DOHH2 (cell line): ENCODE results near the gene TM2D3.

Experiments
- H3F3A ChIP-seq: fragments of 200-600 bp; sonication (generic), shearing (Covaris generic); 2 replicates; pipeline ENCODE4 v1.6.0; 2016; ENCODE audit warnings: antibody characterized with exemption, mild to moderate bottlenecking; ENCODE audit not compliant: control insufficient read depth, insufficient read depth
- H3K27ac ChIP-seq: fragments of 200-600 bp; sonication (generic); 2 replicates; pipeline ENCODE4 v1.5.1; 2014; ENCODE audit warnings: low read depth, mild to moderate bottlenecking, low read length, moderate library complexity
- H3K27me3 ChIP-seq: fragments of 200-600 bp; sonication (generic); 2 replicates; pipeline ENCODE4 v1.6.1; 2014; ENCODE audit warnings: mild to moderate bottlenecking, low read length, mixed read lengths; ENCODE audit not compliant: control insufficient read depth
- H3K36me3 ChIP-seq: fragments of 200-600 bp; sonication (generic); 2 replicates; pipeline ENCODE4 v1.6.1; 2014; ENCODE audit warnings: mild to moderate bottlenecking, low read length, moderate library complexity, mixed read lengths; ENCODE audit not compliant: control insufficient read depth
- H3K4me1 ChIP-seq: fragments of 200-600 bp; sonication (generic); 2 replicates; pipeline ENCODE4 v1.6.1; 2014; ENCODE audit warnings: mild to moderate bottlenecking, low read length, mixed read lengths; ENCODE audit not compliant: control insufficient read depth
- H3K4me2 ChIP-seq: fragments of 200-600 bp; sonication (generic); 2 replicates; pipeline ENCODE4 v1.6.0; 2014; ENCODE audit warnings: mild to moderate bottlenecking, low read length, moderate library complexity
- H3K4me3 ChIP-seq: fragments of 200-600 bp; sonication (generic); 2 replicates; pipeline ENCODE4 v1.5.1; 2014; ENCODE audit warnings: mild to moderate bottlenecking, low read length, mixed read lengths
- H3K79me2 ChIP-seq: fragments of 200-600 bp; sonication (generic); 2 replicates; pipeline ENCODE4 v1.6.1; 2014; ENCODE audit warnings: mild to moderate bottlenecking, low read length, mixed read lengths; ENCODE audit not compliant: control insufficient read depth
- H3K9me2 ChIP-seq: fragments of 200-600 bp; sonication (generic); replicated peaks from 2 replicates; pipeline ENCODE4 v1.6.1; 2014; ENCODE audit warnings: mild to moderate bottlenecking, low read length, mixed read lengths; ENCODE audit not compliant: control insufficient read depth
- H3K9me3 ChIP-seq: fragments of 200-600 bp; sonication (generic); 2 replicates; pipeline ENCODE4 v1.6.1; 2014; ENCODE audit warnings: antibody characterized with exemption, low read length, mixed read lengths; ENCODE audit not compliant: control insufficient read depth, insufficient read depth
- H4K20me1 ChIP-seq: fragments of 200-600 bp; sonication (generic); 2 replicates; pipeline ENCODE4 v1.6.0; 2014; ENCODE audit warnings: low read depth, mild to moderate bottlenecking, antibody characterized with exemption, low read length, moderate library complexity; ENCODE audit not compliant: control insufficient read depth, insufficient read depth
- EZH2phosphoT487 ChIP-seq: fragments of 200-600 bp; sonication (generic); IDR thresholded peaks from 2 replicates; pipeline ENCODE4 v1.6.1; 2017; ENCODE audit warnings: borderline replicate concordance, mild to moderate bottlenecking, antibody characterized with exemption, low read length, moderate library complexity, mixed read lengths
- TF ChIP-seq, protein P1 (sequence below): fragments of 200-600 bp; sonication (generic); IDR thresholded peaks from one replicate; pipeline ENCODE4 v1.5.1; 2014; ENCODE audit warnings: antibody characterized with exemption, mild to moderate bottlenecking, low read depth, low read length; ENCODE audit not compliant: poor library complexity, severe bottlenecking

The TM2D3 gene

DNA sequence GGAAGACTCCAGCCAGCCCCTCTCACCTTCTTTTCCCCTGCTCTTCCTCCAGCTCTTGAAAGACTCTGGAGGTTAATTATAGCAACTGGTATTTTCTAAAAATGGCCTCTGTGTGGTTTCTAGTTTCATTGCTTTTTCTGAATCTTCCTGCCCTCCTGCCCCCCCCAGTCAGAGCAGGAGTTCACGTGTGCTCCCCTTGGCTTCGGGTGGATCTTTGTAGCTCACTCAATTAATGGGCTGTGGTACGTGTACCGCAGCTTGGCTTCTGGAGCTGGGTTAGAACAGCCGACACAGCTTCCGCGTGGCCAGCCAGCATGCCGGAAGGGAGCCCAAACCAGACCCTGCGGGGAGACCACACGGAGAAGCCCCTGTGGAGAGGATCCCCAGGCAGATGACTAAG, 31.5 kb downstream of the TM2D3 start:
- H3K79me2 ChIP-seq, result no peaks in the 10 kb centered on the region
- H3K4me1 ChIP-seq, result no peaks in the 10 kb centered on the region
- H3K9me2 ChIP-seq, result no peaks in the 10 kb centered on the region
- H3K4me3 ChIP-seq, result no peak overlapping the region
- H3K27ac ChIP-seq, result no peak overlapping the region
- H4K20me1 ChIP-seq, result no peaks in the 10 kb centered on the region
- no peaks in the 10 kb centered on the region for H3F3A ChIP-seq
- no peaks in the 10 kb centered on the region for H3K9me3 ChIP-seq
- H3K27me3 ChIP-seq, result no peaks in the 10 kb centered on the region
- TF ChIP-seq EZH2phosphoT487, result no peak
- TF ChIP-seq, protein P1, sequence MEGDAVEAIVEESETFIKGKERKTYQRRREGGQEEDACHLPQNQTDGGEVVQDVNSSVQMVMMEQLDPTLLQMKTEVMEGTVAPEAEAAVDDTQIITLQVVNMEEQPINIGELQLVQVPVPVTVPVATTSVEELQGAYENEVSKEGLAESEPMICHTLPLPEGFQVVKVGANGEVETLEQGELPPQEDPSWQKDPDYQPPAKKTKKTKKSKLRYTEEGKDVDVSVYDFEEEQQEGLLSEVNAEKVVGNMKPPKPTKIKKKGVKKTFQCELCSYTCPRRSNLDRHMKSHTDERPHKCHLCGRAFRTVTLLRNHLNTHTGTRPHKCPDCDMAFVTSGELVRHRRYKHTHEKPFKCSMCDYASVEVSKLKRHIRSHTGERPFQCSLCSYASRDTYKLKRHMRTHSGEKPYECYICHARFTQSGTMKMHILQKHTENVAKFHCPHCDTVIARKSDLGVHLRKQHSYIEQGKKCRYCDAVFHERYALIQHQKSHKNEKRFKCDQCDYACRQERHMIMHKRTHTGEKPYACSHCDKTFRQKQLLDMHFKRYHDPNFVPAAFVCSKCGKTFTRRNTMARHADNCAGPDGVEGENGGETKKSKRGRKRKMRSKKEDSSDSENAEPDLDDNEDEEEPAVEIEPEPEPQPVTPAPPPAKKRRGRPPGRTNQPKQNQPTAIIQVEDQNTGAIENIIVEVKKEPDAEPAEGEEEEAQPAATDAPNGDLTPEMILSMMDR, result no peak
- H3K4me2 ChIP-seq, result no peak overlapping the region
- no peaks in the 10 kb centered on the region for H3K36me3 ChIP-seq

DNA sequence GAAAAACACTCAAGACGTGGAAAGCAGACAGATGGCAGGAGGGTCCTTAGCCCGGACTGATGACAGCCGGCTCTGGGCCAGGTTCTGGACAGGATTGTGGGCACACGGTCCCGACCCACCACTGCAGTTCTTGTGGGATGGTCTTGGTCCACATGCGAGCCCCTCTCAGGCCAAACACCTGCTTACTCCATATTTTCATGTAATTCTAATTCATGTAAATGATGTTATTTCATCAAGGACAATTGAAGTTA, 32.6 kb downstream of the TM2D3 start:
- H3K27ac ChIP-seq, result no peak overlapping the region
- TF ChIP-seq, protein P1, result no peak
- H3K9me3 ChIP-seq, result no peaks in the 10 kb centered on the region
- no peaks in the 10 kb centered on the region for H3K9me2 ChIP-seq
- H3K36me3 ChIP-seq, result no peaks in the 10 kb centered on the region
- no peaks in the 10 kb centered on the region for H3K4me1 ChIP-seq
- no peaks in the 10 kb centered on the region for H4K20me1 ChIP-seq
- H3K27me3 ChIP-seq, result no peaks in the 10 kb centered on the region
- H3K4me3 ChIP-seq, result no peak overlapping the region
- H3K79me2 ChIP-seq, result no peaks in the 10 kb centered on the region
- H3F3A ChIP-seq, result no peaks in the 10 kb centered on the region
- H3K4me2 ChIP-seq, result no peak overlapping the region

DNA sequence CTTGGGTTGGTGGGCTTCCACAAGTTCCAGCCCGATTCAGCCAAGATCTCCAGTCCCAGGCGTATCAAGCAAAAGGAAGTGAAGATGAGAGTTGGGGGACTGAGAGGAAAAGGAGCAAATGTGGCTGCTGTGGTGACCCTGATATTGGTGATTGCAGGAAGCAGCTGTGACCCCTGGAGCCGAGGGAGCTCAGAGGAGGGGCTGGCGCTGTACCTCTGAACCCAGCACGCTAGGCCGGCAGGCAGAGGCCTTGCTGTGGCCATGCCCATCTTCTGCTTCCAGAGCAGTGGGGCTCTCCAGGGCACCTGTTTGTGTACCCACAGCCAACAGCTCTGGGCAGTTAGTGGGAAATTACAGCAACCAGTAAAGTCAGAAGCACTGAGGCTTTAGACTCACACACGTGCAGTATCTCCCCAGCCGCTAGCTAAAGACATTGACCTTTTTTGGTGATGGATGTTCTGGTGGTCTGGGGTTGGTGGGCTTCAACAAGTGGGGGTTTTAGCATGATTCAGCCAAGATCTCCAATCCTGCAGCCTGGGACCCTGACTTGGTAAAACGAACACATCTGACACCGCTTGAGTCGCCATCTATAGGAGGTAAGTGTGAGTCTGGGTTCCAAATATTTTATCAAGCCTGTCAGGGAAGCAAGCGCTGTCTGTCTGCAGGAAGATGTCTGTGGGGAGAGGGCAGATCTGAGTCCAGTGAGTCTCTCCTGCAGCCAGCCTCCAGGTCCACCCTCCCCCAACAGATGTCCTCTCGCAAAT, 33.1 kb downstream of the TM2D3 start:
- no peak for TF ChIP-seq EZH2phosphoT487
- TF ChIP-seq, protein P1, result no peak
- no peaks in the 10 kb centered on the region for H3K9me3 ChIP-seq
- H3K4me3 ChIP-seq, result no peak overlapping the region
- H3K27me3 ChIP-seq, result no peaks in the 10 kb centered on the region
- no peaks in the 10 kb centered on the region for H4K20me1 ChIP-seq
- H3K27ac ChIP-seq, result no peak overlapping the region
- H3F3A ChIP-seq, result no peaks in the 10 kb centered on the region
- no peaks in the 10 kb centered on the region for H3K36me3 ChIP-seq
- no peaks in the 10 kb centered on the region for H3K4me1 ChIP-seq
- no peaks in the 10 kb centered on the region for H3K79me2 ChIP-seq
- H3K4me2 ChIP-seq, result no peak overlapping the region
- no peaks in the 10 kb centered on the region for H3K9me2 ChIP-seq
